HL-60 (cell line): ENCODE results near the gene DMD.

Experiments
- DNase-seq, 2 experiments: peaks; one replicate each; pipeline ENCODE4 v3.0.0-alpha.2; 2010 to 2020; ENCODE audit warnings: low read depth in 1 of 2, low spot score in 1 of 2
- H3K27ac ChIP-seq: fragments of 250-450 bp; sonication (Bioruptor Pico); replicated peaks from 2 replicates; pipeline ENCODE4 v1.5.1; 2020; ENCODE audit warnings: mild to moderate bottlenecking, moderate library complexity
- H3K27me3 ChIP-seq: fragments of 250-450 bp; sonication (Bioruptor Pico); 2 replicates; pipeline ENCODE4 v1.5.1; 2021; ENCODE audit warnings: mild to moderate bottlenecking, moderate library complexity; ENCODE audit not compliant: insufficient read depth, poor library complexity, severe bottlenecking
- H3K4me3 ChIP-seq: replicated peaks from 2 replicates; pipeline ENCODE4 v1.5.1; 2011; ENCODE audit warnings: mild to moderate bottlenecking, control low read depth, low read length; ENCODE audit not compliant: insufficient read depth
- CTCF ChIP-seq: IDR thresholded peaks from one replicate; pipeline ENCODE4 v1.5.1; 2011; ENCODE audit warnings: low read length, control low read depth, inconsistent platforms; ENCODE audit not compliant: insufficient read depth
- GABPA ChIP-seq: IDR thresholded peaks from 2 replicates; pipeline ENCODE4 v1.6.1; 2012; ENCODE audit warnings: low read depth
- POLR2AphosphoS5 ChIP-seq: IDR thresholded peaks from 2 replicates; pipeline ENCODE4 v1.6.1; 2012; ENCODE audit warnings: low read depth
- REST ChIP-seq: IDR thresholded peaks from 2 replicates; pipeline ENCODE4 v1.6.1; 2012; ENCODE audit warnings: low read depth; ENCODE audit not compliant: insufficient replicate concordance
- SPI1 ChIP-seq: IDR thresholded peaks from 2 replicates; pipeline ENCODE4 v1.6.1; 2012; ENCODE audit warnings: low read depth, mild to moderate bottlenecking, borderline replicate concordance

DMD gene

DNA sequence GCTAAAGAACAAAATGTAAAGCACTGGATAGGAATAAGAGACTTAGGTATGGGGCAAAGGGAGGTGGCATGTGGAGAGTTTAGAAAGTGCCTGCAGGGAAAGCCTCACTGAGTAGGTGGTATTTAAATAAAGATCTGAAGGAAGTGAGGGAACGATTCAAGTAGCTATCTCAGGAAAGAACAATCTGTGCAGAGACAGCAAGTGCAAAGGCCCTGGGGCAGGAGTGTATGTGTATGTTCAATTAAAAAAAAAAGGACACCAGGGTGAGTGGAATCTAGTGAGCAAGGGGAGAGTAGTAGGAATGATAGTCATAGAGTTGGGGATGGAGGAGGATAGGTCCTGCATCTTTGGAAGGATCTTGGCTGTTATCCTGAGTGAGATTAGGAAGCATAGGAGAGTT lies 1359.6 kb downstream of the DMD start:
- H3K4me3 ChIP-seq: no peak overlapping the region
- H3K27ac ChIP-seq: no peak overlapping the region
- DNase-seq: no peak
- no peak for TF ChIP-seq SPI1
- no peak for TF ChIP-seq CTCF
- no peaks in the 10 kb centered on the region for H3K27me3 ChIP-seq

- Histone ChIP-seq H3K4me3 (no peak overlapping the region), H3K27me3 (no peaks in the 10 kb centered on the region), H3K27ac (no peak overlapping the region)
- no peak for TF ChIP-seq POLR2AphosphoS5
- no peak for DNase-seq
Measured at GRCh38 chrX:31847773-31848172, 1363.6 kb downstream of the DMD start.

- no peak overlapping the region for H3K4me3 ChIP-seq
- no peak for DNase-seq
- TF ChIP-seq CTCF (no peak), POLR2AphosphoS5 (no peak), SPI1 (no peak), GABPA (no peak), REST (no peak)
- H3K27me3 ChIP-seq: no peaks in the 10 kb centered on the region
- no peak overlapping the region for H3K27ac ChIP-seq
Measured at GRCh38 chrX:31845003-31845402, 1366.3 kb downstream of the DMD start.

GRCh38 chrX:31838617-31839016 lies 1372.7 kb downstream of the DMD start:
- no peak for DNase-seq
- Histone ChIP-seq H3K4me3 (no peak overlapping the region), H3K27me3 (no peaks in the 10 kb centered on the region), H3K27ac (no peak overlapping the region)
- TF ChIP-seq GABPA: no peak
- TF ChIP-seq CTCF: no peak
- no peak for TF ChIP-seq SPI1
- TF ChIP-seq REST: no peak
- no peak for TF ChIP-seq POLR2AphosphoS5
